ENCODE measurements around the gene SYTL1.
A peak's percentile ranks its signal among the peaks of the same experiment; 100 is the strongest.

The SYTL1 gene

GRCh38 chr1:27346991-27347624 lies 5.3 kb downstream of the SYTL1 start:
- no peak for DNase-seq (ENCODE audit: low read depth in 2 of 3, low spot score in 2 of 3)

DNA sequence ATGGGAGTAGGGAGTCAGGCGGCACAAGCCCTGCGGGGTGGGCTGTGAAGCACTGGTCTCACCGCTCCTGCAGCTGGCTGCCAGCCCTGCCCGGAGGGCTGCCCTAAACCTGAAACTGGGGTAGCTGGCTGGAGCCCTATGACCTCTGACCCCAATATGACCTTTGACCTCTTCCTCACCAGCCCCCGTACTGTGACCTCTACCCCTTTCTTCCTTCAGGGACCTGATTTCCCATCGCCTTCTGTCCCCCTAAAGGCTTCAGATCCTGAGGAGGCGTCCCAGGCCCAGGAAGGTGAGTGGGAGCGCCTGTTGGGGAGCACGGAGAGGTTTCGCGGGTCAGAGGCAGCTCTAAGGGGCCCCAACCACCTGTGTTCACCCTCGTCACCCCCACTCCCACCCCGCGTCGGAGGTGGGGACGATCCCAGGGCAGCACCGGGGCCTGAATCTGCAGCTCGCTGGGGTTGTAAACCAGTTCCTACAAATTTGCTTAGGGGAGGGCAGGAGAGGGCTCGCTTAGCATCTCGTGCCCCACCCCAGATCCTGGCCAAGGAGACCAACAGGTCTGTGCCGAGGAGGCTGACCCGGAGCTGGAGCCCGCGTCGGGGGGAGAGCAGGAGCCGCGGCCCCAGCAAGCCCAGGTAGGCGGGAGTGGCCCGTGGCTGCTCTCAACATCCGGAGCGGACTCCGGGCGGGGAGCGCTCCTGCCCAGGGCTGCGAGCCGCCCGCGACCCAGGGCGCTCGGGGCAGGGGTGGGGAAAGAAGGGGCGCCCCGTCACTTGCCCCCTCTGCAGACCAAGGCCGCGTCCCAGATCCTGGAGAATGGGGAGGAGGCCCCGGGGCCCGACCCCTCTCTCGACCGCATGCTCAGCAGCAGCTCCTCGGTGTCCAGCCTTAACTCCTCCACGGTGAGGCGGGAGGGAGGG lies 7.3 kb downstream of the SYTL1 start:
- DNase-seq (ENCODE audit: low read depth in 2 of 3, low spot score in 2 of 3), result no peak

DNA sequence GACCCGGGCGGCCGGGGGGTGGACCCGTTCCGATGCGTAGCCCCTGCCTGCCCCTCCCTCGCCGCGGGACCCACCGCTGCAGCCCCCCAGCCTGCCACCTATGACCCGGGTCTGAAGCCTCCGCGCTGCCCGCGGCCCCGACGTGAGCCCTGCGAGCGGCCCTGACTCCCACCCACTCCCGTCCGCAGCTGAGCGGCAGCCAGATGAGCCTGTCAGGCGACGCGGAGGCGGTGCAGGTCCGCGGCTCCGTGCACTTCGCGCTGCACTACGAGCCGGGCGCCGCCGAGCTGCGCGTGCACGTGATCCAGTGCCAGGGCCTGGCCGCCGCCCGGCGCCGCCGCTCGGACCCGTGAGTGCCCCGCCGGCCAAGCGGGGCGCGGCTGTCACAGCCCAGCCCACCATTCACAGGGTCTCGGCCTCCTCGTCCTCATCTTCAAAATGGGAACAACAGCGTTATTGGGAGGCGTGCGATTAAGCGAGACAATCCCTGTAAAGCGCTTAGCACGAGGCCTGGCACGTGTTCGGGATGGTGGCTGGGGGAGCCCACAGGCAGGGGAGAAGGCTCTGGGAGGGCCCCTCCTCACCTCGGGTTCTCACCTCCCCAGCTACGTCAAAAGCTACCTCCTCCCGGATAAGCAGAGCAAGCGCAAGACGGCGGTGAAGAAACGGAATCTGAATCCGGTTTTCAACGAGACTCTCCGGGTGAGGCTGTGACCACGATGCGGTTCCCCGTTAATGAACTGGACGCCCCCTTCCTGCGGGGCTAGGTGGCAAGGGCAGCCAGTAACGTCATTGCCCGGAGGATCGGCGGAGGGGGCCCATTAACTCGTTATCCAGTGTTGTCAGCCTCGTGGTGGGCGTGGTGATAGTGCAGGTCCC lies 8.2 kb downstream of the SYTL1 start:
- no peak for DNase-seq (ENCODE audit: low read depth in 2 of 3, low spot score in 2 of 3)

GRCh38 chr1:27350663-27351540 lies 9.1 kb downstream of the SYTL1 start:
- DNase-seq (ENCODE audit: low read depth in 2 of 3, low spot score in 2 of 3), result no peak

- DNase-seq (ENCODE audit: low read depth in 2 of 3, low spot score in 2 of 3), result no peak
These were observed 9.8 kb downstream of the SYTL1 start for GRCh38 chr1:27351541-27352107.

DNA sequence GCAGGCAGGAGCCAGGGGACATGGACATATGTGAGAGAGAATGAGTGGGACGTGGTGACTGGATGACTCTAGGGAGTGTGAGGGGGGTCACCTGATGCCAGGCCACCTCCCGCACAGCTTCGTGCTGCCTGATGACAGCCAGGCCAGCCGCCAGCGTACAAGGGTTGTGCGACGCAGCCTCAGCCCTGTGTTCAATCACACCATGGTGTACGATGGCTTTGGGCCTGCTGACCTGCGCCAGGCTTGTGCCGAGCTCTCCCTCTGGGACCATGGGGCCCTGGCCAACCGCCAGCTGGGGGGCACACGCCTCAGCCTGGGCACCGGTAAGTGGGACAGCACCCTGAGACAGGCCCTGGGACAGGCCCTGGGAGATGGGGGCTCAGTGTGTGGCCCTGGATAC lies 11.3 kb downstream of the SYTL1 start:
- no peak for DNase-seq (ENCODE audit: low read depth in 2 of 3, low spot score in 2 of 3)

GRCh38 chr1:27353629-27354028 lies 11.8 kb downstream of the SYTL1 start:
- DNase-seq (ENCODE audit: low read depth in 2 of 3, low spot score in 2 of 3), result no peak

- DNase-seq (ENCODE audit: low read depth in 2 of 3, low spot score in 2 of 3), result no peak
These were observed 13.9 kb downstream of the SYTL1 start for GRCh38 chr1:27355683-27356082.

DNA sequence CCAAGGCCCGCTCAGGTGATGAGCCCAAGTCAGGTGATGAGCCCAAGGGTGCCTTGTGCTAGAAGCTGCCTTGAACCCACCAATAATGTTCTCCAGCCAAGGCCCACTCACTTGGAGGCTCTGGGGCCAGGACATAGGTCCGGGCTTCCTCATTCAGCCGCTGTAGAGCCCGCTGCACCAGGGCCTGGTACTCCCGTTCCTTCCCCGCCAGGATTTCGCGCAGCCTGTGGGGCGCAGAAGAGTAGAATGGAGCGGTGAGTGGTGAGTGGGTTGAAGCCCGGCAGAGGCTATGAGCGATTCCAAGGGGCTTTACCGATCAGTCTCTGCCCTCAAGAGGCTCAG lies 14.4 kb downstream of the SYTL1 start:
- DNase-seq (ENCODE audit: low read depth in 2 of 3, low spot score in 2 of 3), result no peak

GRCh38 chr1:27356619-27357280 lies 14.9 kb downstream of the SYTL1 start:
- no peak for DNase-seq (ENCODE audit: low read depth in 2 of 3, low spot score in 2 of 3)

GRCh38 chr1:27357281-27358037 lies 15.6 kb downstream of the SYTL1 start:
- DNase-seq (ENCODE audit: low read depth in 2 of 3, low spot score in 2 of 3), result peak in 2 of 3 experiments; percentile 59 to 83

DNA sequence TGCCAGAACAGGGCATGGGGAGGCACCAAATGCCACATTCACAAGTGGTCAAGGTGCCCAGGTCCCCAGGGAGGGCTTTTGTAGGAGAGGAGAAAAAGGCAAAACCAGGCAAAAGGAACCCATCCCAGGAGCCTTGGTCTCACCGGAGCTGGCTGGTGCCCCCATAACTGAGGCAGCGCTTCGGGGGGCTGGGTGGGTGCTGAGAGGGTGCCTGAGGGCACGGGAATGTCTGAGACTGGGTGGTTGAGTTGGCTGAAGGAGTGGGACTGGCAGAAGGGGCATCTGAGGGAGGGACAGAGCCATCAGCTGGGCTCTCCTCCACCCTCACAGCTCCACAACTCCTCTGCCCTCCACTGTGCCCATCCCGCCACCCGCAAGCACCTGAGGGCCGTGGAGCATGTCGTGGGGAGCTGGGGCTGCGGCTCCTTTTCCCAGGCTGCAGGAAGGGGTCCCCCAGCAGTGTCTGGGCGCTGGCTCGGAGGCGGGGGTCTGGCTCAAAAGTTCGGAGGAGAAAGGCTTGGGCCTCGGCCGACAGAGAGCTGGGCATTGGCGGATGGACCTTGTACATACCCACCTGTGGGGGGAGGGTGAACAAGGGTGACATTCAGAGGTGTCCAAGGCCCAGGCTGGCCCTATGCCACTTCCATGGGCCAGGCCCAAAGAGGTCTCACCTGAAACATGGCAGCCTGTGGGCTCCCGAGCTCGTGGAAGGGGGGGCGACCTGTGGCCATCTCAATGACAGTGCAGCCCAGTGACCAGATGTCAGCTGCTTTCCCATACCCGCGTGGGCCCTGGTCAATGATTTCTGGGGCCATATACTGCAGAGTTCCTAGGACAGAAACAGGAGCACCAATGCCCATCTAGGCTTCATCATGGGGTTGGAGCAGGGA lies 16.5 kb downstream of the SYTL1 start:
- no peak for DNase-seq (ENCODE audit: low read depth in 2 of 3, low spot score in 2 of 3)

GRCh38 chr1:27358928-27359313 lies 17.1 kb downstream of the SYTL1 start:
- DNase-seq (ENCODE audit: low read depth in 2 of 3, low spot score in 2 of 3), result no peak

GRCh38 chr1:27359822-27360158 lies 18.0 kb downstream of the SYTL1 start:
- DNase-seq (ENCODE audit: low read depth in 2 of 3, low spot score in 2 of 3), result no peak

- DNase-seq (ENCODE audit: low read depth in 2 of 3, low spot score in 2 of 3), result no peak
These were observed 18.6 kb downstream of the SYTL1 start for GRCh38 chr1:27360159-27361043.

- DNase-seq (ENCODE audit: low read depth in 2 of 3, low spot score in 2 of 3), result no peak
These were observed 19.2 kb downstream of the SYTL1 start for GRCh38 chr1:27361044-27361402.

GRCh38 chr1:27361553-27361952 lies 19.7 kb downstream of the SYTL1 start:
- no peak for DNase-seq (ENCODE audit: low read depth in 2 of 3, low spot score in 2 of 3)
